HEK293 (cell line): ENCODE data around the gene VWA3A.

Experiments
- FEZF1 ChIP-seq: fragments of 450-650 bp; formaldehyde crosslinking; IDR thresholded peaks from 2 replicates; pipeline ENCODE4 v1.5.1; 2016; ENCODE audit warnings: missing biosample characterization, missing genetic modification characterization
- PRDM1 ChIP-seq: fragments of 450-650 bp; formaldehyde crosslinking; IDR thresholded peaks from 2 replicates; pipeline ENCODE4; 2016; ENCODE audit warnings: missing biosample characterization, missing genetic modification characterization
- SETDB1 ChIP-seq: IDR thresholded peaks from one replicate; pipeline ENCODE4 v1.6.1; 2017; ENCODE audit warnings: mild to moderate bottlenecking, low read length, moderate library complexity, mixed read lengths; ENCODE audit not compliant: insufficient read length
- ZBTB21 ChIP-seq: fragments of 450-650 bp; formaldehyde crosslinking; IDR thresholded peaks from 2 replicates; pipeline ENCODE4 v1.5.1; 2017; ENCODE audit warnings: missing biosample characterization, missing genetic modification characterization
- ZBTB8A ChIP-seq: fragments of 450-650 bp; formaldehyde crosslinking; IDR thresholded peaks from 2 replicates; pipeline ENCODE4 v1.5.1; 2016; ENCODE audit warnings: missing biosample characterization, missing genetic modification characterization
- ZEB2 ChIP-seq: fragments of 450-650 bp; formaldehyde crosslinking; IDR thresholded peaks from 2 replicates; pipeline ENCODE4 v1.5.1; 2016; ENCODE audit warnings: missing biosample characterization, missing genetic modification characterization
- ZNF121 ChIP-seq: fragments of 450-650 bp; formaldehyde crosslinking; IDR thresholded peaks from 2 replicates; pipeline ENCODE4 v1.5.1; 2016; ENCODE audit warnings: missing biosample characterization, missing genetic modification characterization
- ZNF248 ChIP-seq: fragments of 450-650 bp; formaldehyde crosslinking; IDR thresholded peaks from 2 replicates; pipeline ENCODE4 v1.5.1; 2017; ENCODE audit warnings: missing biosample characterization, missing genetic modification characterization
- ZNF510 ChIP-seq: fragments of 450-650 bp; formaldehyde crosslinking; IDR thresholded peaks from 2 replicates; pipeline ENCODE4 v1.5.1; 2018; ENCODE audit warnings: mild to moderate bottlenecking, missing genetic modification characterization, missing biosample characterization; ENCODE audit not compliant: insufficient replicate concordance
- ZSCAN16 ChIP-seq: fragments of 450-650 bp; formaldehyde crosslinking; IDR thresholded peaks from 2 replicates; pipeline ENCODE4 v1.5.1; 2016; ENCODE audit warnings: missing biosample characterization, missing genetic modification characterization
- TF ChIP-seq, protein P1 (sequence below): fragments of 450-650 bp; formaldehyde crosslinking; IDR thresholded peaks from 2 replicates; pipeline ENCODE4 v1.5.1; 2016; ENCODE audit warnings: missing biosample characterization, missing genetic modification characterization
- TF ChIP-seq, protein P2 (sequence below): fragments of 450-650 bp; formaldehyde crosslinking; IDR thresholded peaks from 2 replicates; pipeline ENCODE4 v1.5.1; 2016; ENCODE audit warnings: missing biosample characterization, missing genetic modification characterization
- TF ChIP-seq, protein P3 (sequence below): fragments of 450-650 bp; formaldehyde crosslinking; IDR thresholded peaks from 2 replicates; pipeline ENCODE4 v1.5.1; 2016; ENCODE audit warnings: missing biosample characterization, missing genetic modification characterization

DNA sequence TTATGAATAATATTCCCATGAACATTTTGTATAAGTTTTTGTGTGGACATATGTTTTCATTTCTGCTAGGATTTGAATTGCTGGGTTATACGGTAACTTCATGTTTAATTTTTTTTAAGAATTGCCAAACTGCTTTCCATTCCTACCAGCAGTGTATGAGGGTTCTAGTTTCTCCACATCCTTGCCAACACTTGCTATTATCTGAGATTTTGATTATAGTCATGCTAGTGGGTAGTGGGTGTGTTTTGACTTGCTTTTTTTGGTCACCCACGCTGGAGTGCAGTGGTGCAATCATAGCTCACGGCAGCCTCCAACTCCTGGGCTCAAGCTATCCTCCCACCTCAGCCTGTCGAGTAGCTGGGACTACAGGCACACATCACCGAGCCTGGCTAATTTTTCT lies 110.8 kb downstream of the VWA3A start:
- no peak for TF ChIP-seq ZNF510 (tag by site-specific recombination)
- TF ChIP-seq PRDM1 (tag by site-specific recombination), result no peak
- TF ChIP-seq, protein P1, sequence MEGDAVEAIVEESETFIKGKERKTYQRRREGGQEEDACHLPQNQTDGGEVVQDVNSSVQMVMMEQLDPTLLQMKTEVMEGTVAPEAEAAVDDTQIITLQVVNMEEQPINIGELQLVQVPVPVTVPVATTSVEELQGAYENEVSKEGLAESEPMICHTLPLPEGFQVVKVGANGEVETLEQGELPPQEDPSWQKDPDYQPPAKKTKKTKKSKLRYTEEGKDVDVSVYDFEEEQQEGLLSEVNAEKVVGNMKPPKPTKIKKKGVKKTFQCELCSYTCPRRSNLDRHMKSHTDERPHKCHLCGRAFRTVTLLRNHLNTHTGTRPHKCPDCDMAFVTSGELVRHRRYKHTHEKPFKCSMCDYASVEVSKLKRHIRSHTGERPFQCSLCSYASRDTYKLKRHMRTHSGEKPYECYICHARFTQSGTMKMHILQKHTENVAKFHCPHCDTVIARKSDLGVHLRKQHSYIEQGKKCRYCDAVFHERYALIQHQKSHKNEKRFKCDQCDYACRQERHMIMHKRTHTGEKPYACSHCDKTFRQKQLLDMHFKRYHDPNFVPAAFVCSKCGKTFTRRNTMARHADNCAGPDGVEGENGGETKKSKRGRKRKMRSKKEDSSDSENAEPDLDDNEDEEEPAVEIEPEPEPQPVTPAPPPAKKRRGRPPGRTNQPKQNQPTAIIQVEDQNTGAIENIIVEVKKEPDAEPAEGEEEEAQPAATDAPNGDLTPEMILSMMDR (tag by site-specific recombination), result no peak
- no peak for TF ChIP-seq ZSCAN16
- TF ChIP-seq ZEB2, result no peak
- TF ChIP-seq SETDB1, result no peak
- no peak for TF ChIP-seq ZNF248
- TF ChIP-seq ZBTB21, result no peak
- TF ChIP-seq, protein P2, sequence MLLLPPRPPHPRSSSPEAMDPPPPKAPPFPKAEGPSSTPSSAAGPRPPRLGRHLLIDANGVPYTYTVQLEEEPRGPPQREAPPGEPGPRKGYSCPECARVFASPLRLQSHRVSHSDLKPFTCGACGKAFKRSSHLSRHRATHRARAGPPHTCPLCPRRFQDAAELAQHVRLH (tag by site-specific recombination), result no peak
- no peak for TF ChIP-seq ZBTB8A (tag by site-specific recombination)
- TF ChIP-seq FEZF1 (tag by site-specific recombination), result no peak
- TF ChIP-seq ZNF121 (tag by site-specific recombination), result no peak
- TF ChIP-seq, protein P3, sequence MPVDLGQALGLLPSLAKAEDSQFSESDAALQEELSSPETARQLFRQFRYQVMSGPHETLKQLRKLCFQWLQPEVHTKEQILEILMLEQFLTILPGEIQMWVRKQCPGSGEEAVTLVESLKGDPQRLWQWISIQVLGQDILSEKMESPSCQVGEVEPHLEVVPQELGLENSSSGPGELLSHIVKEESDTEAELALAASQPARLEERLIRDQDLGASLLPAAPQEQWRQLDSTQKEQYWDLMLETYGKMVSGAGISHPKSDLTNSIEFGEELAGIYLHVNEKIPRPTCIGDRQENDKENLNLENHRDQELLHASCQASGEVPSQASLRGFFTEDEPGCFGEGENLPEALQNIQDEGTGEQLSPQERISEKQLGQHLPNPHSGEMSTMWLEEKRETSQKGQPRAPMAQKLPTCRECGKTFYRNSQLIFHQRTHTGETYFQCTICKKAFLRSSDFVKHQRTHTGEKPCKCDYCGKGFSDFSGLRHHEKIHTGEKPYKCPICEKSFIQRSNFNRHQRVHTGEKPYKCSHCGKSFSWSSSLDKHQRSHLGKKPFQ (tag by site-specific recombination), result no peak
